Natural killer cell (primary cell): Measurements from ENCODE around the gene PCSK4. TPM values are rescaled to one million over a fixed set of nuclear protein-coding genes. Genes with fewer than 3 reads are reported as not detected.

ENCODE experiments used
- ATAC-seq, 3 donors: fragments of 150-1000 bp in 2 of 3; fragments of 200-7000 bp in 1 of 3; cut with Tn5 transposase; 1 replicate in 1 of 3; 2 replicates in 2 of 3; pipeline ENCODE4 v1.10.0; 2021; ENCODE audit warnings: mild to moderate bottlenecking in 2 of 3, moderate library complexity in 2 of 3
- DNase-seq, 2 donors: peaks; one replicate each; pipeline versions ENCODE4 v3.0.0 to v3.0.0-alpha.2; 2013 to 2021; ENCODE audit warnings: mixed read lengths in 1 of 2
- H3K27ac ChIP-seq: one replicate; pipeline ENCODE4 v1.5.1; 2013; ENCODE audit warnings: mild to moderate bottlenecking, low read length
- H3K27me3 ChIP-seq: one replicate; pipeline ENCODE4 v1.6.1; 2013; ENCODE audit warnings: low read length; ENCODE audit not compliant: control insufficient read depth, insufficient read depth
- H3K36me3 ChIP-seq: one replicate; pipeline ENCODE4 v1.6.1; 2013; ENCODE audit warnings: low read length; ENCODE audit not compliant: control insufficient read depth, insufficient read depth
- H3K4me1 ChIP-seq: one replicate; pipeline ENCODE4 v1.6.1; 2013; ENCODE audit warnings: low read length; ENCODE audit not compliant: control insufficient read depth, insufficient read depth
- H3K4me3 ChIP-seq: one replicate; pipeline ENCODE4 v1.5.1; 2013; ENCODE audit warnings: low read length
- H3K9me3 ChIP-seq: one replicate; pipeline ENCODE4 v1.6.1; 2013; ENCODE audit warnings: low read length; ENCODE audit not compliant: control insufficient read depth, insufficient read depth
- H3K27ac Mint-ChIP-seq, 2 donors: one replicate each; pipeline ENCODE4 v1.8.0; 2022; ENCODE audit warnings: mild to moderate bottlenecking in 2 of 2, mixed read lengths in 2 of 2, moderate library complexity in 1 of 2
- H3K27me3 Mint-ChIP-seq, 2 donors: one replicate each; pipeline ENCODE4 v1.8.0; 2022; ENCODE audit warnings: low read depth in 2 of 2, mixed read lengths in 2 of 2
- H3K36me3 Mint-ChIP-seq: one replicate; pipeline ENCODE4 v1.8.0; 2022; ENCODE audit warnings: mixed read lengths
- H3K4me1 Mint-ChIP-seq, 2 donors: one replicate each; pipeline ENCODE4 v1.8.0; 2022; ENCODE audit warnings: mixed read lengths in 2 of 2
- H3K4me3 Mint-ChIP-seq: one replicate; pipeline ENCODE4 v1.8.0; 2022; ENCODE audit warnings: mild to moderate bottlenecking, moderate library complexity, mixed read lengths
- H3K9me3 Mint-ChIP-seq, 2 donors: one replicate each; pipeline ENCODE4 v1.8.0; 2022; ENCODE audit warnings: mixed read lengths in 2 of 2
- CTCF ChIP-seq: fragments of 200-600 bp; IDR thresholded peaks from one replicate; pipeline ENCODE4 v1.8.0; 2022; ENCODE audit warnings: antibody characterized with exemption
- WGBS: methylation state at CpG from one replicate; pipeline ENCODE4 v1.1.7; 2013; ENCODE audit warnings: missing lambda C conversion rate; ENCODE audit not compliant: insufficient coverage; 5-methylcytosine and 5-hydroxymethylcytosine counted together
- intact Hi-C: fragments of 100-400 bp; cut with micrococcal nuclease; formaldehyde crosslinking; loops from one replicate; pipeline ENCODE4 v1.14.2; 2022
- total RNA-seq, 4 donors: library from RNA; stranded (reverse); fragments of 120-200 nt in 1 of 4; gene quantifications; one replicate each; pipeline versions ENCODE4 v1.2.3 to v1.2.4, GENCODE V29; 2013 to 2022

Gene PCSK4
- total RNA-seq, 3 donors from 2014 or later (not counting 1 experiment from before 2014, with no cell fraction given), result 4.1 to 6.0 (median 5.3) TPM

GRCh38 chr19:1475751-1476437 is 14.3 kb downstream of the PCSK4 start:
- peaks cover 0 to 2% of the 10 kb centered on the region in 2 donors for H3K27me3 Mint-ChIP-seq
- Histone ChIP-seq H3K27me3 (peaks cover 12% of the 10 kb centered on the region), H3K9me3 (no peaks in the 10 kb centered on the region), H3K4me3 (no peak overlapping the region), H3K27ac (no peak overlapping the region), H3K4me1 (peaks cover 46% of the 10 kb centered on the region), H3K36me3 (peaks cover 2% of the 10 kb centered on the region)
- DNase-seq, result no peak
- H3K36me3 Mint-ChIP-seq, result no peaks in the 10 kb centered on the region
- no peak for TF ChIP-seq CTCF
- intact Hi-C loops, result no loop called here
- no peaks in the 10 kb centered on the region for H3K9me3 Mint-ChIP-seq
- no peak for ATAC-seq
- H3K4me1 Mint-ChIP-seq, result peaks cover 9 to 37% of the 10 kb centered on the region in 2 donors
- no peak overlapping the region for H3K4me3 Mint-ChIP-seq
- 96% methylated on average over 31 of the region's 31 CpGs for WGBS
- H3K27ac Mint-ChIP-seq, result no peak overlapping the region

- Mint-ChIP-seq H3K36me3 (no peaks in the 10 kb centered on the region), H3K27me3 (peaks cover 0 to 5% of the 10 kb centered on the region in 2 donors), H3K9me3 (no peaks in the 10 kb centered on the region), H3K4me3 (peak overlapping the region; percentile 9), H3K27ac (no peak overlapping the region), H3K4me1 (peaks cover 9 to 36% of the 10 kb centered on the region in 2 donors)
- ATAC-seq (no peak), DNase-seq (no peak)
- Histone ChIP-seq H3K36me3 (peaks cover 2% of the 10 kb centered on the region), H3K4me1 (peaks cover 55% of the 10 kb centered on the region), H3K4me3 (no peak overlapping the region), H3K27ac (no peak overlapping the region), H3K27me3 (peaks cover 17% of the 10 kb centered on the region), H3K9me3 (no peaks in the 10 kb centered on the region)
- no peak for TF ChIP-seq CTCF
- intact Hi-C loops, result no loop called here
- 95% methylated on average over 26 of the region's 26 CpGs for WGBS
Measured at GRCh38 chr19:1474765-1475351, 15.3 kb downstream of the PCSK4 start.

- Mint-ChIP-seq H3K4me3 (peak overlapping the region; percentile 9), H3K27ac (no peak overlapping the region), H3K9me3 (no peaks in the 10 kb centered on the region), H3K36me3 (no peaks in the 10 kb centered on the region), H3K27me3 (peaks cover 0 to 5% of the 10 kb centered on the region in 2 donors), H3K4me1 (peaks cover 5 to 33% of the 10 kb centered on the region in 2 donors)
- Histone ChIP-seq H3K4me3 (no peak overlapping the region), H3K27ac (no peak overlapping the region), H3K9me3 (no peaks in the 10 kb centered on the region), H3K27me3 (peaks cover 17% of the 10 kb centered on the region), H3K4me1 (peaks cover 51% of the 10 kb centered on the region), H3K36me3 (peaks cover 2% of the 10 kb centered on the region)
- no peak for TF ChIP-seq CTCF
- DNase-seq, result no peak
- no peak for ATAC-seq
- intact Hi-C loops, result no loop called here
- 89% methylated on average over 31 of the region's 31 CpGs for WGBS
Measured at GRCh38 chr19:1474011-1474764, 16.0 kb downstream of the PCSK4 start.
